Activated CD4-positive, CD25-positive, alpha-beta regulatory T cell treated with anti-CD3 and anti-CD28 coated beads, Interleukin-2, amount 50 U/mL, for 16 hours (primary cell): ENCODE data around the gene BLVRA.
A peak's percentile ranks its signal among the peaks of the same experiment; 100 is the strongest.
"Not testable (repeated sequence)": the region's sequence is repeated elsewhere in the genome, so short reads cannot be mapped to it uniquely, and the experiment has no call there.

Experiments
- DNase-seq: peaks from one replicate; pipeline ENCODE4 v3.0.0-alpha.2; 2020; ENCODE audit warnings: low read depth, low spot score

BLVRA gene, protein sequence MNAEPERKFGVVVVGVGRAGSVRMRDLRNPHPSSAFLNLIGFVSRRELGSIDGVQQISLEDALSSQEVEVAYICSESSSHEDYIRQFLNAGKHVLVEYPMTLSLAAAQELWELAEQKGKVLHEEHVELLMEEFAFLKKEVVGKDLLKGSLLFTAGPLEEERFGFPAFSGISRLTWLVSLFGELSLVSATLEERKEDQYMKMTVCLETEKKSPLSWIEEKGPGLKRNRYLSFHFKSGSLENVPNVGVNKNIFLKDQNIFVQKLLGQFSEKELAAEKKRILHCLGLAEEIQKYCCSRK

DNA sequence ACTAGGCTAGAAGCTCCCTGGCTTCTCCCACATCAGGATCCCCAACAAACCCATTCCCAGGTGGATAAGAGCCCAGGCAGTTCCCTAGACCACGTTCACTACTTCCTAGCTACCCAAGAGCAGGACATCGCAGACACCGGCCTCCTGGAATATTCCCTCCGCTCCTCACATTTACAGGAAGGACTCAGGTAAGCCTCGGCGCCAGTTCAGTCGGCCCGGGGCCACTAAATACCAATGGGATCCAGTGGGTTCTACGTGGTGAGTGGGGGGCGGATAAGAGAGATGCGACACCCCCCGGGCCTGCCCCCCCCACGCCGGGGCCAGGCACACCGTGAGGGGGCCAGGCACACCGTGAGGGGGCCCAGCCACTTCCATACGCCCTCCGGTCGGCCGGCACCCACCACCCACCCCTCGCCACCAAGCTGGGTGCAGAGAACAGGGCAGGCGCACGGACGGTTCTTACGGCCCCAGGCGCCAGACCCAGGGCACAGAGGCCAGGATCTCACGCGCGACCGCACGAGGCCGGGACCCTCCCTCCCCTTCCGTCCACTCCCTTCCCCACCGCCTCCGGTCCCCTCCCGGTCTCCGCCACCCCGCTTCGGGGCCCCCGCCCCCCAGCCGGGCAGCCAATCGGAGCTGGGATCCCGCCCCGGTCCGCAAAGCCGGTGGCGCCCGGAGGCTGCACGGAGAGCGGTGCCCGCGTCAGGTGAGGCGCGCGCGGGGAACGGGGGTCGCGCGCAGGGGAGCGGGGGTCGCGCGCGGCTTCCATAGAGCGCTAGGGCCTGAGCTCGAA, at the start of gene BLVRA:
Gene BLVRA, plus strand, starts transcription at position 652 of the 793 bp plus-strand sequence. CDS start 12,479 bp downstream, outside the sequence.
- DNase-seq = peak; percentile 29

DNA sequence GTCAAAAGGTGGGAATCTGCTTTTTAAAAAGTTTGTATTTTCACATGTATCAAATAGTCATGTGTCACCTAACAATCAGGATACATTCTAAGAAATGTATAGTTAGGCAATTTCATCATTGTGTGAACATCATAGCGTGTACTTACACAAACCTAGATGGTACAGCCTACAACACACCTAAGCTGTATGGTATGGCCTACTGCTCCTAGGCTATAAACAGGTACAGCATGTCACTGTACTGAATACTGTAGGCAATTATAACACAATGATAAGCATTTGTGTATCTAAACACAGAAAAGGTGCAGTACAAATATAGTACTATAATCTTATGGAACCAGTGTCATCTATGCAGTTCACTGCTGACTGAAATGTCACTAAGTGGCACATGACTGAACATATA, 47.0 kb upstream of the BLVRA start:
- DNase-seq = no peak

DNA sequence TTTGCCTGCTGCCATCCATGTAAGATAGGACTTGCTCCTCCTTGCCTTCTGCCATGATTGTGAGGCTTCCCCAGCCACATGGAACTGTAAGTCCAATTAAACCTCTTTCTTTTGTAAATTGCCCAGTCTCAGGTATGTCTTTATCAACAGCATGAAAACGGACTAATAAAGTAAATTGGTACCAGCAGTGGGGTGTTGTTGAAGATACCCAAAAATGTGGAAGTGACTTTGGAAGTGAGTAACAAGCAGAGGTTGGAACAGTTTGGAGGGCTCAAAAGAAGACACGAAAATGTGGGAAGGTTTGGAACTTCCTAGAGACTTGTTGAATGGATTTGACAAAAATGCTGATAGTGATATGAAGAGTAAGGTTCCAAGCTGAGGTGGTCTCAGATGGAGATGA, 42.5 kb upstream of the BLVRA start:
- not testable (repeated sequence) for DNase-seq

DNA sequence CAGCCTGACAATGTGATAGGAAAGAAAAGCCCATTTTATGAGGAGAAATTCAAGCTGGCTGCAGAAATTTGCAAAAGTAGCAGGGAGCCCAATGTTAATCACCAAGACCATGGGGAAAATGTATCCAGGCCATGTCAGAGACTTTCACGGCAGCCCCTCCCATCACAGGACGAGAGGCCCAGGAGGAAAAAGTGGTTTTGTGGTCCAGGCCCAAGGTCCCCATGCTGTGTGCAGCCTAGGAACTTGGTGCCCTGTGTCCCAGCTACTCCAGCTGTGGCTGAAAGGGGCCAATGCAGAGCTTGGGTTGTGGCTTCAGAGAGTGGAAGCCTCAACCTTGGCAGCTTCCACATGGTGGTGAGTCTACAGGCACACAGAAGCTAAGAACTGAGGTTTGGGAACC, 41.9 kb upstream of the BLVRA start:
- DNase-seq = no peak

DNA sequence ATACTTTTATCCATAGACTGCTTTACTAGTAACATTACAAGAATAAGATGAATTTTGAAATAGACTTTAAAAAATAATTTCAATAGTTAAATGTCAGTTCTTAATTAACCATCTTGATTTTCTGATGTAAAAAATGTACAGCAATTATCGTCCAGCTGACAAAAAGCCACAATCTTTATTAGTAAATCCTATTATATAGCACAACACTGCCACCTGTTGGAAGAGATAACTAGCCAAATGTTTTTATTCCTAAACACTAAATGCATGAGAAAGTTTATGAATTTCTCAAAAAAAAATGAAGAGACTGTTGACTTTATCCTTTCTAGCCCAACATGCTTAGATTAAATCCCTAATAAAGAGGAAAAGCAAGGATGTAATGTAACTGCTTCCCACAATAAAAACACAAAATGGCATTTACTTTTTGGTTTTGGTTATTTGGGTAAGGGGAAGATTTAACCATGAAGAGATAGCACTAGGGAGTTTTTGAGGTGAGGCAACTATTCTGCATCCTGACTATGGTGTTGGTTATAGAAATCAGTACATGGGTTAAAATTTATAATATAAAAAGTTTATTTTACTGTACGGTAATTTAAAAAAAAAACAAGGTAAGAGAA, 37.2 kb upstream of the BLVRA start:
- DNase-seq = no peak

DNA sequence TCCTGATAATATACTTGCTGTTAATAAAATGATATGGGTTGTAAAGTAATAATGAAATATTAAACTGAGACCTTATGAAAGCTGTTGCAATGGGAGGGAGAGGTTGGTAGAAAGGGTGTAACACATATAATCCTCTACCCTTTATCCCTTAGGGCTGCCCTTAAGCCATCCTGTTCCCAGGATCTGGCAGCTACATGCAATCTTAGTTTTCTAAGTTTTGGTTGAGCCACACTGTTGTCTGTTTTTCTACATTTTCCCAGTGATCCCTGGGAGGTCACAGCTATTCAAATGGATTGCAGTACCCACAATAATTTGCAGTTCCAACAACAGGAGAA, 35.5 kb upstream of the BLVRA start:
- no peak for DNase-seq

DNA sequence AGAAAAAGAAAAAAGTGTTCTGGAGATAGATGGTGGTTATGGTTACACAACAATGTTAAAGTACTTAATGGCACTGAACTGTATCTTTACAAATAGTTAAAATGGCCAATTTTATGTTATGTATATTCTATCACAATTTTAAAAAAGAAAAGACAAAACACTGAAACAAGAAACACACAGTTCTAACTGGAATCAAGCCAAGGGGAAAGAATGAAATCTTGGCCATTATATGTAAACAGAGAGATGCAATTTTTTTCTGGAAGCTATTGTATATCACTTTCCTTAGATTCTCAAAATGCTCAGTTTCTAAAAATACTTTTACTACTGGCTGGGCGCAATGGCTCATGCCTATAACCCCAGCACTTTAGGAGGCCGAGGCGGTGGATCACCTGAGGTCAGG, 33.2 kb upstream of the BLVRA start:
- no peak for DNase-seq

DNA sequence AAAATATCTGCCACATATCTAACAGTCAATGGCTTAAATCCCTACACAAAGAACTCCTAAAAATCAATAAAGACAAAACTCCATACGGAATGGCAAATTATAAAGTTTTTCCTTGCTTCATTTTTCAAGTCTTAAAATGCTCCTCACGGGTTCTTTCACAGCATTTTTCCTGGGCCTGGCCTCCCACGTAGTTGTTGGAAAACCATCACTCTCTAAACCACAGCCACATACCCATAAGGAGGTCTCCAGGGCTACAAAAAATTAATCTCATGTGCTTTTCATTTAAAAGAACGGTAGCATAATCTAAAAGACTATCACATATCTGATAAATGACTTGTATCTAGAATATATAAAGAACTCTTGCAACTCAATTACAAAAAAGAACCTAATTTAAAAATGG, 32.0 kb upstream of the BLVRA start:
- no peak for DNase-seq

DNA sequence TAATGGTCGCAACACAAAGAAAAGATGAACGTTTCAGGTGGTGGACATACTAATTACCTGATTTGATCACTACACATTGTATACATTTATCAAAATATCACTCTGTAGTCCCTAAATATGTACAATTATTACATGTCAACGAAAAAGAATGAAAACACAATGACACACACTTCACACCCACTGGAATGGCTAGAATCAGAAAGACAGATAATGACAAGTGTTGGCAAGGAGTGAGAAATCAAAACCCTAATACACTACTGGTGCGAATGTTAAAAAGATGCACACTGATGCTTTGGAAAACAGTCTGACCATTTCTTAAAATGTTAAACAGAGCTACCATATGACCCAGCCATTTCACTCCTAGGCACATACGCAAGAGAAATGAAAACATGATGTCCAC, 31.5 kb upstream of the BLVRA start:
- DNase-seq = no peak

DNA sequence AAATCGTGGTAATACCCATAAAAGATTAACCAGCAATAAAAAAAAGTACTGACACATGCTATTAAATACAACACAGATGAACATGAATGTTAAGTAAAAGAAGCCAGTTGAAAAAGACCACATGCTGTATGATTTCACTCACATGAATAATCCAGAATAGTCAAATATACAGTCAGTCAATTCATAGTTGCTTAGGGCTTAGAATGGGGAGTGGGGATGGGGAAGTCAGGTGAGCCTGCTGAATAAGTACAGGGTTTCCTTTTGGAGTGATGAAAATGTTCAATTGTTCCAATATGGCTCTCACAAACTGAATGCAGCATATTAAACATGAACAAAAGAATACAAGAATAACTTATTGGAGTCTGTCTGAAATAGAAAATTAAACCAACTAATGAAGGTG, 31.0 kb upstream of the BLVRA start:
- DNase-seq = no peak

DNA sequence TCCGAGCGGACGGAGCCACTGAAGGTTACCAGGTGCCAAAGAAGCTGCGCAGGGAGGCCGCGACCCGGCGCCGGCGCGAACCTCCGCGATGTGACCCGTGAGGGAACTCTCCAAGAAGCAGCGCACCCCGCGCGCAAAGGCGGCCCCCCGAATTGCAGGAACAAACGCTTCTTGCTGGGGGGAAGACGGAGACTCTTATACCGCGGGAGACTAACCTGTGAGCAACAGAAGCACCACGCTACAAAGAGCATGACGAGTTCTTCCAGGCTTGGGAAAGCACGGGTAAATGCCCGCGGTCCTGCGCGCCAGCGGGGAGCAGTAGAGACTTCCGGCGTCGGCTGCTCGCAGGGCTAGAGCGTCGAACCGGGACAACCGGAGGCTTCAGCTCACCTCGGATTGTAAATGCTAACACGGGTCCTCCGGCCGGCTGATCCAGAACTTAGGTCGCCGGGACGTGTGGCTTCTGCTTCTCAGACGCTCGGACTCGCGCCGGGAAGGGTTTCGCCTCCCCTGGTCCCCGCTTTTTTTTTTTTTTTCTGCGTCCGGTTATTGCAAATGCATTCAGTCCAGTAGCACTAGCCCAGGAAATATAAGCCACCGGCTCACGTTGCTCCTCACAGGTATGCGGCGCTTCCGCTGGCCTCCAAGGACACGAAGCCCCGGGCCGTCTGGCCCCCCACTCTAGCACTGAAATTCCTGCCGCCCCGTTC, 29.1 kb upstream of the BLVRA start, which contains the start of gene COA1:
Gene COA1, minus strand, starts transcription at position 310 of the 710 bp plus-strand sequence. CDS start 80,909 bp downstream, outside the sequence.
- DNase-seq = peak; percentile 63

DNA sequence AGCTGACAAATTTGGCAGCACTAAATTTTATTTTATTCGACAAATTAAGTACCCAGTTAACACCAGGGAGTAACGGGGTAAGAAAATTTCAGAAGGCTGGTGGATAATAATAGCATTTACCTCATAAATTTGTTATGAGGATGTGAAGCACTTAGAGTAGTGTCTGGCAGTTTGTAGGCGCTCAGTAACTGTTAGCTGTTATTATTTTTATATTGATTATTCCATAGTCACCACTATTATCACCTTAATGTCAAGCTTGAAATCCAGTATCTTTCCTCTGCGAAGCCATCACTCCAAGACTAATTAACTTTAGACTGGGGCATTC, 28.6 kb upstream of the BLVRA start:
- no peak for DNase-seq

DNA sequence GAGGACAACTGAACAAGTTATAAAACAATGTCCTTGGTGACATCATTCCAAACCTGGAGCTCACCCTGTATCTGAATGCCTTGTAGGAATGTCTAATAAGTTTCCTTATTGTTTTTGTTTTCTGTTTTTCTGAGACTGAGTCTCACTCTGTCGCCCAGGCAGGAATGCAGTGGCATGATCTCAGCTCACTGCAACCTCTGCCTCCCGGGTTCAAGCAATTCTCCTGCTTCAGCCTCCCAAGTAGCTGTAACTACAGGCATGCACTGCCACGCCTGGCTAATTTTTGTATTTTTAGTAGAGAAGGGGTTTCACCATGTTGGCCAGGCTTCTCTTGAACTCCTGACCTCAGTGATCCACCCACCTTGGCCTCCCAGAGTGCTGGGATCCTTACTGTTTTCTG, 27.0 kb upstream of the BLVRA start:
- DNase-seq = not testable (repeated sequence)

DNA sequence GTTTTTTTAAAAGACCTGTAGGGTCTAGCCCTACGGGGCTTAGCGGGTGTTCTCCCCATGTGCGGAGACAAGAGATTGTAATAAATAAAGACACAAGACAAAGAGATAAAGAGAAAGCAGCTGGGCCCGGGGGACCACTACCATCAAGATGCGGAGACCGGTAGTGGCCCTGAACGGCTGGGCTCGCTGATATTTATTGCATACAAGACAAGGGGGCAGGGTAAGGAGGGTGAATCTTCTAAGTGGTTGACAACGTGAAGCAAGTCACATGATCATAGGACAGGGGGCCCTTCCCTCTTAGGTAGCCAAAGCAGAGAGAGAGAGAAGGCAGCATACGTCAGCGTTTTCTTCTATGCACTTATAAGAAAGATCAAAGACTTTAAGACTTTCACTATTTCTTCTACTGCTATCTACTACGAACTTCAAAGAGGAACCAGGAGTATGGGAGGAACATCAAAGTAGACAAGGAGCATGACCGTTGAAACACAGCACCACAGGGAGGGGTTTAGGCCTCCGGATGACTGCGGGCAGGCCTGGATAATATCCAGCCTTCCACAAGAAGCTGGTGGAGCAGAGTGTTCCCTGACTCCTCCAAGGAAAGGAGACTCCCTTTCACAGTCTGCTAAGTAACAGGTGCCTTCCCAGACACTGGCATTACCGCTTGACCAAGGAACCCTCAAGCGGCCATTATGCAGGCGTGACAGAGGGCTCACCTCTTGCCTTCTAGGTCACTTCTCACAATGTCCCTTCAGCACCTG, 23.7 kb upstream of the BLVRA start:
- not testable (repeated sequence) for DNase-seq

DNA sequence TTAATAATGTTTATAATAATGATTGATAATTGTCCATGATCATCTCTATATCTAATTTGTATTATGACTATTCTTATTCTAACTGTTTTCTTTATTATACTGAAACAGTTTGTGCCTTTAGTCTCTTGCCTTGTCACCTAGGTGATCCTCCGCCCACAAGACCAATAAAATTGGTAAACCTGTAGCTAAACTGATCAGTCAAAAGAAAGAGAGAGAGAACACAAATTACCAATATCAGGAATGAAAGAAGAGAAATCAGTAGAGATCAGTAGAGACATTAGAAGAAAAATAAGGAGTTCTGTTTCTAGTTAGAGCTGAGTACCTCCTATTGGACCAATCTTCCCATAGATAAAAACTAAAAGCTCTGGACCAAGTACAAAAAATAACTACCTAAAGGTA, 23.1 kb upstream of the BLVRA start:
- DNase-seq = no peak

DNA sequence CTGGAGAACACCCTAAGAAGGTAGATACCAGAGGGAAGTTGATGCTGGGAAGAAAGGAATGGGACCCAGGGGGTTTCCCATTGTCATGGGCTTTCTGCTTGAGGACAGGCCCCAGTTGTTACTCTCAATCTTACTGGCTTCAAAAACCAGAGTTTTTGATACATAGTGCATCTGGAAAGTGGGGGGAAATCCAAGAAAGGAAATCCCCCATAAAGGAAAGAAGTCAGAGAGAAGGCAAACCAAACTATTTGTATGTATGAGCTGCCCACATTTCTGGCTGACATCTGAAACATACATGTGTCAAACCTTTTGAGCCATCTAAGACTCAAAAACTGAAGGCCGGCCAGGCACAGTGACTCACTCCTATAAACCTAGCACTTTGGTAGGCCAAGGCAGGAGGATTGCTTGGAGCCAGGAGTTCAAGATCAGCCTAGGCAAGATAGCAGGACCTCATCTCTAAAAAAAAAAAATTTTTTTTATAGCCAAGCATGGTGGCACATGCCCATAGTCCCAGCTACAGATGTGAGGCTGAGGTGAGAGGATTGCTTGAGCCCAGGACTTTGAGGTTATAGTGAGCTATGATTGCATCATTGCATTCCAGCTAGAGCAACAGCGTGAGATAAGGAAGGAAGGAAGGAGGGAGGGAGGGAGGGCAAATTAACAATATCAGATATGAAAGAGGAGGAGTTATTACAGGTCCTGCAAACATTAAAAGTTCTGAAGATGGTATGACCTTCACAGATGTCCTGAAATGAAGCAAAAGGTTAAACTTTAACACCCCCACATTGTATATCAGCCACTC, 22.5 kb upstream of the BLVRA start:
- no peak for DNase-seq

DNA sequence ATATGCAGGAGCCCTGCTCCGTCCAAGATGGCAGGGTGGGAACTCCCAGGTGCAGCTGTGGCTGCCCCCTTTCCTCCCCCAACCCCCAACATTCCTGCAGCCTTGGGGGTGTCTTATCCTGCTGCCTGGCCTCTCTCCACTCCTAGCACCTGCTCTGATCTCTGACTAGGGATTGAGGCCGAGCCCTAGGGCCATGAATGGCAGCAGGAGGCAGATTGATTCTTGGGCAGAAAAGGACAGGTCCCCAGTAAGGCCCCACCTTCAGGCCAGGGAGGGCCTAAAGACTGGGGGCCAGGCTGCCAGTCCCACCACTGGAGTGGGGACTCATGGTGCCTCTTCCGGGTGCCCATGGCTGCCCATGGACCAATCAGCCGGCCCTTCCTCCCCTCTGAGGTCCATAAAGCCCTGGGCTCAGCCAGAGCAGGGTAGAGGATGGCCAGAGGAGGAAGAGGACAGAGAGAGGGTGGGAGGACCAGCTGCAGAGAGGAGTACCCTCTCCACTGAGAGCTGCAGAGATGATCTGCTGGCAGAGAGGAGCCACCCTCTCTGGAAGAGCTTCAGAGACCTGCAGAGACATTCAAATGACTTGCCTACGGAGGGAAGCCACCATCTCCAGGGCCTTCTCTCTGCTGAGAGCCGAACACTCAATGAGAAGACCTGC, 20.9 kb upstream of the BLVRA start:
- no peak for DNase-seq

DNA sequence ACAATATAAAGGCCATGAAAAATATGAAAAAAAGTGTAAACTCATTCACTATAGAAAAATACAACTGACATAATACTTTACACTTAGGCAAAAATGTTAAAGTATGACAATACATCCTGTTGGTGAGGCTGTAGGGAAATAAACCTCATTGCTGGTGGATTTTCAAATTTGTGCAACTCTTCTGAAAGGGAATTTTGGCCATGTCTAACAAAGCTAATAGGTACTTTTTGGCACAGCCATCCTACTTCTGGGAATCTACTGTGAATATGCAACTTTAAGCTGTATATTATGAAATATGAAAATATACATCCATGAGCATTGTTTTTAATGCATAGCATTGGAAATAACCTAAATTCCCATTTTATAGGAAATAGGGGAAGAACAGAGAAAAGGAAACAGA, 15.8 kb upstream of the BLVRA start:
- DNase-seq = no peak

DNA sequence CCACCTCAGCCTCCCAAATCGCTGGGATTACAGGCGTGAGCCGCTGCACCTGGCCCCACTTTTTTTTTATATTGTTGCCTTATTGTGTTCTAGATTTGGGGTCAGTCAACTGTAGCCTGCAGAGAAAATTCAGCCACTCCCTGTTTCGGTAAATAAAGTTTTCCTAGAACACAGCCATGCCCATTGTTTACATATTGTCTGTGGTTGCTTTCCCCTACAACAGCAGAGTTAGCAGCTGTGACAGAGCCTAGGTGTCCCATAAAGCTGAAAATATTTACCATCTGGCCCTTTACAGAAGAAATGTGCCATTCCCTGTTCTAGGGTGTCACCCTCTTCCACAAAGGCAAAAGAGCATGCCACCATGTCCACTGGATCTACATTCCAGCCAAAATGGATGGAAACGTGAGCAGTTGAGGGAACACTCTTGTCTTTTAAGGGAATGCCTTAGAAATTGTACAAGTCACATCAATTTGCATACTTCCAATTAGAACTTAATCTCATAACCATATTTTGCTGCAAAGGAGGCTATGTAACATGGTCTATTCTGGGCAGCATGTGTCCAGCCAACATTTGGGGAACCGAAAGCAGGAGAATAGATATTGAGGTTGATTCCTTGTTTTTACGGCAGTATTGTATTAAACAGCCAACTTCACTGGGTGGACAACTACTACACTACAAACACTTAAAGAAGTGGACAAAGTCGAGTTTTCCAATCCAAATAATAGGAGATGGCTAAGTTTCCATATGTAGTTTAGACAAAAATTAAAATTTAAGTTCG, 11.0 kb upstream of the BLVRA start:
- no peak for DNase-seq
